Stimulated activated effector memory CD8-positive, alpha-beta T cell treated with anti-CD3 and anti-CD28 coated beads, Interleukin-12 subunit alpha, Interleukin-12 subunit beta, amount 100 ng/mL, for 72 hours (primary cell): Measurements from ENCODE around the gene VSTM2A.
"Not testable (repeated sequence)": the region's sequence is repeated elsewhere in the genome, so short reads cannot be mapped to it uniquely, and the experiment has no call there.

ENCODE experiments used
- ATAC-seq: fragments of 150-1000 bp; cut with Tn5 transposase; 2 replicates; pipeline ENCODE4 v1.10.0; 2021
- DNase-seq, 2 donors: peaks; one replicate each; pipeline ENCODE4 v3.0.0; 2021 to 2022; ENCODE audit warnings: low spot score in 2 of 2
- H3K27ac Mint-ChIP-seq: one replicate; pipeline ENCODE4 v1.8.0; 2022; ENCODE audit warnings: mild to moderate bottlenecking, mixed read lengths
- H3K36me3 Mint-ChIP-seq: one replicate; pipeline ENCODE4 v1.8.0; 2022; ENCODE audit warnings: mild to moderate bottlenecking, mixed read lengths
- H3K4me1 Mint-ChIP-seq: one replicate; pipeline ENCODE4 v1.8.0; 2022; ENCODE audit warnings: mixed read lengths
- H3K4me3 Mint-ChIP-seq: one replicate; pipeline ENCODE4 v1.8.0; 2022; ENCODE audit warnings: mild to moderate bottlenecking, mixed read lengths
- H3K9me3 Mint-ChIP-seq: one replicate; pipeline ENCODE4 v1.8.0; 2022; ENCODE audit warnings: mixed read lengths

The VSTM2A gene, protein sequence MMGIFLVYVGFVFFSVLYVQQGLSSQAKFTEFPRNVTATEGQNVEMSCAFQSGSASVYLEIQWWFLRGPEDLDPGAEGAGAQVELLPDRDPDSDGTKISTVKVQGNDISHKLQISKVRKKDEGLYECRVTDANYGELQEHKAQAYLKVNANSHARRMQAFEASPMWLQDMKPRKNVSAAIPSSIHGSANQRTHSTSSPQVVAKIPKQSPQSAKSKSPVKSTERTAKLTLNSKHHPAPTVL

DNA sequence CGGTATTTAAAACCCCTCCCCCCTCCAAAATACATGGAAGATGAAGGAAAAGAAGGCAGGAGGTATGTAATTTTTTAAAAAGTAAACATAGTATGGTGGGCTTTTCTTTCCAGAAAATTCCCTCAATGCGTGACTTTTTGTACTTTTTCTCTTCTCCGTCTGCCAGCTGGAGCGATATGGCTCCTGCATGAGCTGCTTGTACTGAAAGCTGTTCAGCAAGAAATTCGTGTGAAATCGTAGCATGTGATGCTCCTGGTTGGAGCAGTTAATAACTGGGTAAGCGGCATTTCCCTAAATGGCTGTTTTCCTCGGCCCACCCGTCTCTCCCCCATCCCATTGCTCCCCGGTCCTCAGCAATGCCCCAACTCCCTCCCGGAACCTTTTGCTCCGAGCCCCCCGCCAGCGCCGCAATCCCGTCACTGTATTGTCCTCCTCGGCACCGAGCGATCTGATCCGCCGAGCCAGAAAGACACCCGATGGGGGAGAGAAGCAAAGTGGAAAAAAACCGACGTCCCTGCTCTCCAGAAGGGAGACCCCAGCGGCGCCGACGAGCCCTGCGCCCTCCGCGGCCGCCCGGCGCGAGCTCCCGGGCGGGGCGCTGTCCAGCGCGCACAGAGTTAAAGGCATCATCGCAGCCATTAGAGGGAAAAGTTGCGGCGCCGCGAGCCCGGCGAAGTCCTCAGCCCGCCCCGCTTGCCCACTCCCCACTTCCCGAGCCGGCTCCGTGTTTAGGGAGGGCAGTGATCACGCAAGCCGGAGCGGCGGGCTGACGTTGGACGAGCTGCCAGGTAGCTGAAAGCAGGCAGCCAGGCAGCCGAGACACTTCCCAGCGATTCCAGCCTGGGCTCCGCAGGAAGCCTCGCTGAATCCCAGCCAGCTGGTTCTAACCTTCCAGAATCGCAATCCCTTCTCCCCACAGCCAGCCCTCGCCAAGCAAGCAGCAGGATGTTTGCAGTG lies at the start of gene VSTM2A:
Gene VSTM2A, plus strand, starts transcription at position 707 of the 957 bp plus-strand sequence. CDS start 356 bp downstream, outside the sequence.
- H3K4me1 Mint-ChIP-seq = no peaks in the 10 kb centered on the region
- DNase-seq (no peak), ATAC-seq (no peak)
- H3K9me3 Mint-ChIP-seq = peaks cover 3% of the 10 kb centered on the region
- no peaks in the 10 kb centered on the region for H3K36me3 Mint-ChIP-seq
- H3K4me3 Mint-ChIP-seq = no peak within 1 kb of the TSS
- no peak within 1 kb of the TSS for H3K27ac Mint-ChIP-seq

DNA sequence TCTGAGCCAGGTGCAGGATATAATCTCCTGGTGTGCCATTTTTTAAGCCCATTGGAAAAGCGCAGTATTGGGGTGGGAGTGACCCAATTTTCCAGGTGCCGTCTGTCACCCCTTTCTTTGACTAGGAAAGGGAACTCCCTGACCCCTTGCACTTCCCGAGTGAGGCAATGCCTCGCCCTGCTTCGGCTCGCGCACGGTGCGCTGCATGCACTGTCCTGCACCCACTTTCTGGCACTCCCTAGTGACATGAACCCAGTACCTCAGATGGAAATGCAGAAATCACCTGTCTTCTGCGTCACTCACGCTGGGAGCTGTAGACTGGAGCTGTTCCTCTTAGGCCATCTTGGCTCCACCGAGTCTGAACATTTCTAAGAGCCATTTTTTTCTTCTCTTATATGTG lies 37.6 kb upstream of the VSTM2A start:
- DNase-seq, H3K4me3 Mint-ChIP-seq, H3K9me3 Mint-ChIP-seq, ATAC-seq, H3K36me3 Mint-ChIP-seq, H3K4me1 Mint-ChIP-seq, H3K27ac Mint-ChIP-seq: not testable (repeated sequence)

- no peak overlapping the region for H3K27ac Mint-ChIP-seq
- no peak for DNase-seq
- no peaks in the 10 kb centered on the region for H3K4me1 Mint-ChIP-seq
- no peak for ATAC-seq
- H3K9me3 Mint-ChIP-seq = peaks cover 28% of the 10 kb centered on the region
- H3K4me3 Mint-ChIP-seq = no peak overlapping the region
- no peaks in the 10 kb centered on the region for H3K36me3 Mint-ChIP-seq
These were observed 12.6 kb upstream of the VSTM2A start for GRCh38 chr7:54529568-54529967.

DNA sequence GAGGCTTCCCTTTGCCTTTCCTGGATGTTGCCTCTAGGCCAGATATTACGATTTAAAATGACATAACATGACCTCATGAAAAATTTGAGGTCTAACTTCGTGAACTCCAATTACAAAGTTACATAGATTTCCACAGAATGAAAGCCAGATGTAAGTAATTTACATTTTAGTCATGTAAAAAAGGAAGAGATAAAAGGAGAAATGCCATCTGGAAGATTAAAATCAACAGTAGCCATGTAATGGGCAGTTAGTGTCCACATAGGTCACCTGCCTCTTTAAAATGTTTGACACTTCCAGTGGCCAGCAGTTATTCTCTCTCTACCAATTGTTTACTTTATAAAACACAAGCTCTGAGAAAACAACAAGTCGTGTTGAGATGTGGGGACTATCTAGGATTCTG lies 4.1 kb upstream of the VSTM2A start:
- Mint-ChIP-seq H3K36me3 (no peaks in the 10 kb centered on the region), H3K4me3 (no peak overlapping the region), H3K27ac (no peak overlapping the region), H3K4me1 (no peaks in the 10 kb centered on the region), H3K9me3 (peaks cover 8% of the 10 kb centered on the region)
- DNase-seq (no peak), ATAC-seq (no peak)

DNA sequence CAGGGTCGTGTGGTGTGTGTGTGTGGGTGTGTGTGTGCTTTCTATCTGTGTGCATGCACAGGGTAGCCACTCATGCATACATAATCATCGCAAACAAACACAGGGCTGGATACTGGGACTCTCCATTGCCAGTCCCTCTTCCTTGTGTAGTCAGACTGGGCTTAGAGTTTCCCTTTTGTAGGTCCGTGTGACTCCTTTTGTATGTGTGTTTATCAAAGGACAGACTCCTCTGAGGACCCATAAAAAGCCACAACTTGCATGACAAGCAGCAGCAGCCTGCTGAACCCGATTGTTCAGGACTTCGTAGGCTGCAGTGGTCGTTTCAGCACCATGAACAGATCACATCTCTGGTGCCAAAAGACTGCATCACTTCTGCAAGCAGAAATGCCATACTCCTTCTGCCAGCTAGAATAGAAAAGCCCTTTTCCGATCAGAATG lies 895 bp downstream of the VSTM2A start:
- ATAC-seq (no peak), DNase-seq (no peak)
- H3K4me3 Mint-ChIP-seq = no peak overlapping the region
- no peaks in the 10 kb centered on the region for H3K4me1 Mint-ChIP-seq
- no peaks in the 10 kb centered on the region for H3K36me3 Mint-ChIP-seq
- peaks cover 3% of the 10 kb centered on the region for H3K9me3 Mint-ChIP-seq
- no peak overlapping the region for H3K27ac Mint-ChIP-seq

GRCh38 chr7:54544149-54544526 lies 2.0 kb downstream of the VSTM2A start:
- Mint-ChIP-seq H3K9me3 (peaks cover 3% of the 10 kb centered on the region), H3K4me1 (no peaks in the 10 kb centered on the region), H3K4me3 (no peak overlapping the region), H3K27ac (no peak overlapping the region), H3K36me3 (no peaks in the 10 kb centered on the region)
- no peak for DNase-seq
- ATAC-seq = no peak

GRCh38 chr7:54544527-54545240 lies 2.5 kb downstream of the VSTM2A start:
- Mint-ChIP-seq H3K4me3 (no peak overlapping the region), H3K9me3 (peaks cover 3% of the 10 kb centered on the region), H3K4me1 (no peaks in the 10 kb centered on the region), H3K27ac (no peak overlapping the region), H3K36me3 (no peaks in the 10 kb centered on the region)
- no peak for DNase-seq
- no peak for ATAC-seq

GRCh38 chr7:54545241-54545563 lies 3.0 kb downstream of the VSTM2A start:
- Mint-ChIP-seq H3K4me1 (no peaks in the 10 kb centered on the region), H3K27ac (no peak overlapping the region), H3K36me3 (no peaks in the 10 kb centered on the region), H3K4me3 (no peak overlapping the region), H3K9me3 (peaks cover 3% of the 10 kb centered on the region)
- ATAC-seq (no peak), DNase-seq (no peak)

DNA sequence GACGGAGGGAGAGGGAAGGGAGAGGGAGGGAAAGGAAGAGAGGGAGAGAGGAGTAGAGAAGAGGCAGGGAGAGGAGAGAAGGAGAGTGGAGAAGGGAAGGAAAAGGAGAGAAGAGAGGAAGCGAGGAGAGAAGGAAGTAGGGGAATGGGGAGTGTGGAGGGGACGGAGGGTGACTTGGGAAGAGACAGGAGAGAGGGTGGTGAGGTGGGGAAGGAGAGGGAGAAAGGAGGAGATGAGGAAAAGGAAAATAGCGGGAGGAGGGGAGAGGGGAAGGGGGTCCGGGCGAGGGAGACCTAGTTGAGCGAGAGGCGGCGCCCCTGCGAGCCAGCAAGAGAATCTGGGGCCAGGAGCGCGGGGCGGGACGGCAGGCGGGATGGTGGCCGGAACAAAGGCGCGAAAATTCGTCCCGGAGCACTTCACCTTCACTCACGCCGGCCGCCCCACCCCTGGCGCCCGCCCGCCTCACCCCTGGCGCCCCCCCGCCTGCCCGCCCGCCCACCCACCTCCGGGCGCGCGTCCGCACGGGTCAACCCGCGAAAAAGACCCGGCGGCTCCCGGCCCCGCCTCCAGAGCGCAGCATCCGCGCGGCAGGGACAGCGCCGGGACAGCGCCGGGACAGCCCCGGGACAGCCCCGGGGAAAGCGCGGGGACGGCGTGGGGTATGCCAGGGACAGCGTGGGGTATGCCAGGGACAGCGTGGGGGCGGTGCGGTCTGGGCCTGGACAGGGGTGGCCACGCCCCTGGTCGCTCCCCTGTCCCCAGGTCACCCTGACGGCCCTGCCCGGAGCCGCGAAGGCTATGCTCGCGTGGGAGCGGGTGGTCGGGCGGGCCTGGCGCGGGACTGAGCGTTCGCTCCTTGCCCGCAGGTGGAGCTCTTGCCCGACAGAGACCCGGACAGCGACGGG lies 4.2 kb downstream of the VSTM2A start:
- Mint-ChIP-seq H3K9me3 (peaks cover 3% of the 10 kb centered on the region), H3K4me1 (no peaks in the 10 kb centered on the region), H3K4me3 (no peak overlapping the region), H3K36me3 (no peaks in the 10 kb centered on the region), H3K27ac (no peak overlapping the region)
- ATAC-seq (peak; percentile 34), DNase-seq (no peak)

DNA sequence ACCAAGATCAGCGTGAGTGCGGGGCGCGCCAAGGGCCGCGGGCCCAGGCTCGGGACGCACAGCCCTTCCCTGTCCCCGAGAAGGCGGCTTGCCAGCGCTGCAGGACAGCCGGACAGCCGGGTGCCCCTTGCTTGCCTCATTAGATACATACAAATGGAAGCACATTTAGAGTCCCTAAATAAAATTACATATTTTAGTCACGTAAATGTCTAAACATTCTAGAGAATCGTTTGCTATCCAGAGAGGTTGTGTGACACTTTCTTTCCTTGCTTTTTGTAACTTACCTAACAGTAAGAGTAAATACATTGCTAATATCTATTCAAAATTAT lies 4.8 kb downstream of the VSTM2A start:
- DNase-seq (no peak), ATAC-seq (no peak)
- H3K4me3 Mint-ChIP-seq = no peak overlapping the region
- H3K9me3 Mint-ChIP-seq = peaks cover 3% of the 10 kb centered on the region
- H3K36me3 Mint-ChIP-seq = no peaks in the 10 kb centered on the region
- no peaks in the 10 kb centered on the region for H3K4me1 Mint-ChIP-seq
- H3K27ac Mint-ChIP-seq = no peak overlapping the region

DNA sequence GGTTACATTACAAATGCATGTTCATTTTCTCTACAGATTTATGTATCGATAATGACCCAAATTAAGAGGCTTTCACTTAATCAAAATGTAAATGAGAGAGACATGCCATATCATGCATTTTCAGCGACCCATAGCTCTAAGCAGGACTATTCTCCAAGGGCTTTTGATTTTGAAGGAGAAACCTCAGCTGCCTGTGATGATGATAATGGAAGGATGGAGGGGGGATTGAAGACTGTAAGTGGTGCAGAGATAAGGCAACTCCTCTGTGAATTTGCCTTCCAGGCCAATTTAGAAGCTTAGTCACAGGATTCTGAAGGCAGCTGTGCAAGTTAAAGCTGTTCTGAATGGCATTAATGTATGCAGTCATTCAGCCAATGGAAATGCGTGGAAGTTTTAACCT lies 8.3 kb downstream of the VSTM2A start:
- Mint-ChIP-seq H3K36me3 (no peaks in the 10 kb centered on the region), H3K9me3 (peaks cover 6% of the 10 kb centered on the region), H3K27ac (no peak overlapping the region), H3K4me3 (no peak overlapping the region), H3K4me1 (no peaks in the 10 kb centered on the region)
- ATAC-seq (no peak), DNase-seq (no peak)

DNA sequence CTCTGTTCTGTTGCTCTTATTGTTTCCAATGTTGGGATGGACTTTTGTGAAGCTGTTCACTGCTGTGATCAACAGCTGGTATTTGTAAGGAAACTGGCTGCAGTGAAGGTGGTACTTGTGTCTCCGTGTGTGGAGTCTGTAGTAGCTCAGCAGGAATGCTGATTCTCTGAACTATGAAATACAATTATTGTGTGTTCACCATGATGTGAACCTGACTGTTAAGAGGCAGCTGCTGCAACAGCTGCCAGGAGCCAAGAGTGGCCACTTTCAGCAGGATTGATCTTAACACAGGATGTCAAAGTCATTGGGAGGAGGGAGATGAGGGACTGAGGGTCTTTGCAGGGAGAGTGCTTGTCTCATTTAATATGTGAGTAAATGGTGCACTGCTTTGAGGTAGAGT lies 13.9 kb downstream of the VSTM2A start:
- H3K36me3 Mint-ChIP-seq = no peaks in the 10 kb centered on the region
- peaks cover 6% of the 10 kb centered on the region for H3K9me3 Mint-ChIP-seq
- no peaks in the 10 kb centered on the region for H3K4me1 Mint-ChIP-seq
- H3K27ac Mint-ChIP-seq = no peak overlapping the region
- H3K4me3 Mint-ChIP-seq = no peak overlapping the region
- ATAC-seq = no peak
- no peak for DNase-seq

GRCh38 chr7:54559401-54559800 lies 17.2 kb downstream of the VSTM2A start:
- H3K9me3 Mint-ChIP-seq = no peaks in the 10 kb centered on the region
- no peak overlapping the region for H3K27ac Mint-ChIP-seq
- no peak for ATAC-seq
- DNase-seq = no peak
- no peak overlapping the region for H3K4me3 Mint-ChIP-seq
- no peaks in the 10 kb centered on the region for H3K4me1 Mint-ChIP-seq
- H3K36me3 Mint-ChIP-seq = no peaks in the 10 kb centered on the region

- Mint-ChIP-seq H3K36me3 (no peaks in the 10 kb centered on the region), H3K4me1 (no peaks in the 10 kb centered on the region), H3K27ac (no peak overlapping the region), H3K4me3 (no peak overlapping the region), H3K9me3 (peaks cover under 1% of the 10 kb centered on the region)
- ATAC-seq (no peak), DNase-seq (no peak)
These were observed 18.0 kb downstream of the VSTM2A start for GRCh38 chr7:54560198-54560597.

GRCh38 chr7:54560723-54561122 lies 18.5 kb downstream of the VSTM2A start:
- Mint-ChIP-seq H3K9me3 (peaks cover 2% of the 10 kb centered on the region), H3K27ac (no peak overlapping the region), H3K36me3 (no peaks in the 10 kb centered on the region), H3K4me1 (no peaks in the 10 kb centered on the region), H3K4me3 (no peak overlapping the region)
- no peak for ATAC-seq
- no peak for DNase-seq
